ENCODE measurements around the gene FHIT. TPM values are rescaled to one million over a fixed set of nuclear protein-coding genes. Genes with fewer than 3 reads are reported as not detected.

FHIT gene
- total RNA-seq, 1 experiment from 2014 or later, result 0.10 TPM

DNA sequence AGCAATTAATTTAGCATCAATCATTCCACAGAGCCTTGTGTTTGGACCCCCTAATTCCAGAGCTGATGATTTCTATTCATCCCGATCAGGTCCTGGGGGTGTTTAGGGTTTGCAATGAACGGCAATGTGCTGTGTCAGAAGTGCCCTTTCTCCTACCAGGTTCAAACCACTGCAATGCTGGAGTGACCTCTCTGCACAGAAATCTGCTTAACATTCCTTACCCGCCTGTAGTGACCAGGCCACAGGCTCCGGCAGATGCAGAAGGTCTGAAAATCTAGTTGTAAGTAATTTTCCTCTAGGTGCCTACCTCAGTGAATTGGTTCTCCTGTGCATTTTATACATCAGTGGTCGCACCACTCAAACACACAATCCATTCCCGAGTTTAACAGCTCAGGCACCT is 1476.1 kb downstream of the FHIT start:
- no peak for DNase-seq (ENCODE audit: low spot score)

DNA sequence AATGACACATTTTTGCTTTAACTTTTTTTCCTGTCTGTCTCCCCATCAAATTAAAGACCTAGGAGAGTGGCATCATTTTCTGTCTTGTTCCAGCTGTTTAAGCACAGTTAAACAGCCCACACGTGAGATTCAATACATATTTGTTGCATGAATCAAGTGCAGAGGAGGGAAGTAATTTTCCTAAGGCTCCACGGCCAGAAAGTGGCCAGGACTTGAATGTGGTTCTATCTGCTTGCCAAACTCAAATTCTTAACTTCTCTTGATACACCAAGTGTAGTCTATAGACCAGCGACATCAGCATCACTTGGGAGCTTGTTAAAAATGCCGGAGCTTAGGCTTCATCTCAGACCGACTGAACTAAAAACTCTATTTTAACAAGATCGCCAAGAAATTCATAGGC is 1476.6 kb downstream of the FHIT start:
- peak; percentile 63 for DNase-seq (ENCODE audit: low spot score)

DNA sequence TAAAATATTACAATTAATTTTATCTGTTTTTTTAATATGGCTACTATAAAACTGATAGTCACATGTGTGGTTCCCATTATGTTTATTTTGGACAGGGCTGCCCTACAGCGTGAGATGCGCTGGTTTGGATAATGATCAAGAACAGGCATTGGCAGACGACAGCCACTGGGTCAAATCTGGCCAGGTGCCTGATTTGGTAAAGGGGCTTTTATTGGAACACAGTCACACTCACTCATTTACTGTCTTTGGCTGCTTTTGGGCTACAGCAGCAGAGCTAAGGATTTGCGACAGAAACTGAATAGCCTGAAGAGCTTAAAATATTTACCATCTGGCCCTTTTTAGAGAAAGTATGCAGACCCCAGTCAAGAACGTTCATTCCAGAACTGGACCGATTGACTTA is 1477.3 kb downstream of the FHIT start:
- DNase-seq (ENCODE audit: low spot score), result no peak

DNA sequence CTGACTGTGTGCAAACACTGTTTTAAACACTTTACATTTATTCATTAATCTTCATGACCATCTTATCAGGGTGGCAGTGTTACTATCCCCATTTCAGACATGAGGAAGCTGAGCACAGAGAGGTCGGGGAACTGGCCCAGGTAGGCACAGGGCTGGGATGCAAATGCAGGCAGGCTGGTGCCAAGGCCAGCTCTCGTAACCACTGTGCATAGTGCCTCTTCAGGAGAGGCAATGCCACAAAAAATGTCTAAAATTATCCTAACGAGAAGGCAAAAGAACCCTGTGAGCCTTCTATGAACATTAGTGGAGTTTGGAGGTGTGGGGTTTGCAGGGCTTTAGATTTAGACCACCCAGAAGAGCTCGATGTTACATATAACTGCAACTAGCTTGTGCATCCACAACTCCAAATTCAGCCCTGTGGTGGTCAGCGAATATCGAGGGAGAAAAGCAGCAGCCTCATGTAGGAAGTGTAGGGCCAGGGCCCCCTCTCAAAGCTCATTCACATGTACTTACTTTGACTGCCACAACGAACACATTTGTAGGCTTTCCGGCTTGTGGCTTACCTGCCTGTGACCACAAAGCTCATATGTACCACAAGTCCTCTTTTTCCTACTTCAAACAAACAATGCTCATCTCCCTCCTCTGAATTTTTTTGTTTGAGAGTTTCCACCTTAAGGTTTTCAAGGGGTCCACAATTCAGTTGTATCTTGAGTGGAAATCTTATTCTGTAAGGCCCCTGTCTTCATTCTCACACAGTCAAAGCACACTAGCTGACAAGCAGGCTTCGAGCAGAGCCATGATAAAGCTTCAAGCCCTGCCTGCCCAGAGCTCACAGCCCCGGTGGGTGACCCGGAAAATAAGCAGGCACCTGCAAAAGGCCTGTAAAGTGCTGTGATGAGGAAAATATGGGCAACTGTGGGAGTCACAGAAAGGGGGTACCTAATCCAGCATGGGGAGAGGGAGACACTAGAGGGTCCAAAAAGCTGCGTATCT is 1478.5 kb downstream of the FHIT start:
- no peak for DNase-seq (ENCODE audit: low spot score)

DNA sequence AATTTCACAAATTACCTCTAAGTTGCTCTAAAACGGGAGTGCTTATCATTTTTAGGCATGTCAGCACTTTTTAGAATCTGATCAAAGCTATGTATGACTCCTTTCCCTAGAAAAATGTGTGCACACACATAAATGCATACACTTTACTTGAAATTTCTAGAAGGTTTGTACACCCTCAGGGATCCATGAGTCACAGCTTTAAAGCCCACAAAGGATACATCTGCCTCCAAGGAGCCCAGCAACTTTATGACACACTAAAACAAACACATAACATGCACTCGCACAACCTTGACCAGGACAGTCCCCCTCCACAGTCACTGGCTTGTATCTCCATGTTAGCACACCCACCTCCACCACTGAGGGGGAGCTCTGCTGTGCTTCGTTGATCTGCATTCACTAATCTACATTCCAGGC is 1479.5 kb downstream of the FHIT start:
- peak; percentile 41 for DNase-seq (ENCODE audit: low spot score)

DNA sequence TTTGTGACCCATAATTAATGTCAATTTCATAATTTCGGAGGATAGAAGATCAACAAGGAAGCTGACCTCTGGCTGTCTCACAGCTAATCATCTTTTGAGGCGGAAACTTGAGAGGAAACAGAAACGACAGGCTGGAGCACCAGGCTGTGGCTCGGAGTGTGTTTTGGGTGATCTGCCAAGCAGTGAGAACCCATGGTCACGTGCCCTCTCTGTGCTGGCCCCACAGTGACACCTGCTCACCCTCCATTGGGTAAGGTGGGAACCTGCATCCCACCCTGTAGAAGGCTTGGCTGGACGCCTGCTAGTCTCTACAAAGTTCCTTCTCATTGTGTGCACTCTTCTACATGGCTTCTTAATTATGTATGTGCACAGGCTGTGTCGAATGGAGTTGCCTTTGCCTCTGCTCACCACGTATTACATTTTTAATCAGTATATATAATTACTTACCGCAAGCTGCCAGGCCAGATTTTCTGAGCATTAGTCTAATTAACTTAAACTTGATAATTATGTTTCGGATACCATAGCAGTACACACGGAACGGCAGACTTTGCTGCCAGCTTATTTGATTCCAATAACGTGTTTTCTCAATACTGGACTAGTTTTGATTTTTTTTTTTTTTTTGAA is 1482.0 kb downstream of the FHIT start:
- no peak for DNase-seq (ENCODE audit: low spot score)

DNA sequence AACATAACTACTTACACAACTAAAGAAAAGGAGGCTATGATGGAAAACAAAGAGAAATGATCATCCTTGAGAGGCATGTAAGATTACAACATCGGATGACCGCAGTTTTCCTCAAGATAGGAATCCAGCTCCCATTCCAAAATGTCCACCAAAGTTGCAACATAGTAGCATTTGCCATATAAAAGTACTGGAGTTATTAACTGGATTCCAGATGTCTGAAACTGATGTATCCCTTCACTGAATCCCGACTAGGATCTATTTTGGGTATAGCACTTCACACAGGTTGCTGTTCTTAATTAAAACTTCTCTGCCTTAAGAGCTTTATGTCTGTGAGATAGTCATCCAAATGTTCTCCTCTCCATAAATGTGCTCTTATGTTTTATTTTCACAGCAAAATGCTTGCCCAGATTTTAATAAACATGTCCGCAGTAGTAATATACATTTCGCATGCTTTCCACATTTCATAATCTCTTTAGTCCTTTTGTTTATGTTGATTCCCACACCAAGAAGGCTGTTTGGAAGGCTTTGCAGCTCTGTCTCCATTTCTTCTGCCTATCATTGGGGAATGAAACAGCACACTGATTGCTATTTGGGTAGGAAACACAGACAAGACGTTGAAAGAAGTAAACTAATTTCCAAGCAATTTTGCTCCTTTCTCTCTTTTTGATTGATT is 1484.9 kb downstream of the FHIT start:
- no peak for DNase-seq (ENCODE audit: low spot score)

DNA sequence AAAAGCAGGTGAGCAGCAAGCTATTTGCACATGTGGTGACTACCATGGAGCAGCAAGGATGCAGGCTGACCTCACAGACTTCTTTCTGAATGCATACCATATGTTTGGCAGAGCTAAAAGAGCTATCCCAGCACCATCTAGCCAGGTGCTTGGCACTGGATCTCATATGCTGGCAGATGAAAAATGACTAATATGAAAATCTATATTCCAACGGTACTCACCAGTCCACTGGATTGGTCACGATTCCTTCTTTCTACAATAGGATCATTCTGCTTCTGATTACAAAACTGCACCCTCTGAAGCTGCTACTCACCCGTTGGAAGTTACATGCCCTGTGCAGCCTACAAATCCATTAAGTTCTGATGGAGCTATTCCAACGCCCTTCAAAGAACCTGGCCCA is 1487.1 kb downstream of the FHIT start:
- DNase-seq (ENCODE audit: low spot score), result no peak

DNA sequence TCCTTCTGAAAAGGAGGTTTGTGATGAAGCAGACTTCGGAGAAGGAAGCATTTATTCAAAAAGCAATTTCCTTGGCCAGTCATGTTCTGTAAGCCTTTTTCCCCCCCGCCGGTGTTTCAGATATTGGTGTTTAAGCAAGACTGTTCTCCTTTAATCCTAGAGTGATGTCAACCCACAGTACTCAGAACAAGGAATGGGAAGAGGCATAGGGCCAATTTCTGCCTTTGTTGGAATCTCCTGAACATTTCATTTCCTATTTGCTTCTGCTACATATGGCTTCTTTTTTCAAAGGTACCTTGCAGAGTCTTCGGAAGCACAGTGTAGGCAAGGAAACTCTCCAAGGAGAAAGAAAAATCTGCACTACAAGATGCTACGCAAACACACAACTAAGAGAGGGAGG is 1488.3 kb downstream of the FHIT start:
- DNase-seq (ENCODE audit: low spot score), result no peak

DNA sequence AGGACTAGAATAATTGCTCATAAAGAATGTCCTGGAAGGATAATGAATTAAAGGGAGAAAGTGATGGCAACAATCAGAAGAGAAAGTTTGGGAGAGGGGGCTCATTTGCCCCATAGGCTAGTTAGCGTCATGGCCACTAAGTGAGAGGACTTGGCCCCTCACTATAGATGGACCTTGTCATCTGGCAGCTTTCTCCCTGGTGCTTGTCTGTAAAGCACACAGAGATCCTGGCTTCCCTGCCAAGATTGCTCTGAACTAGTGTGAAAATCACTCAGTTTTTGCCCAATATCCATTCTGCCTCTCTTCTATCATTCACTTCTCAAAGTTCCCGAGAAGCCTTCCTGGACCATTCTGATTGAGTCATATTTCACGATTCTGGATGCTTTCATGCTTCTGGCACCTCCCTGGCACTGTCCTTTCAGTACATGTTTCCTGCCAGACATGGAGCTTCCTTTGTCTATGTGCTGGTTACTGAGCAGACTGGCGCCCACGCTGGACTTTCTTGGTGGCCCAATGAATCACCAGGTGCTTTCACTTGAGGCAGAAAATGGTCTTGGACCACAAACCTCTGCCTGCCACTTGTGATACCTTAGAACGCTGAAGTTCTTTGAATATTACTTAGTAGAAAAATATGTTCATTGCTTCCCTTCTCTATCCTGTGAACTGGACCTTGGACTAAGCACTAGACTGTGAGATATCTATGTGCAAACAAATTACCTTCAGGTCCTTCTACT is 1491.8 kb downstream of the FHIT start:
- DNase-seq (ENCODE audit: low spot score), result no peak

DNA sequence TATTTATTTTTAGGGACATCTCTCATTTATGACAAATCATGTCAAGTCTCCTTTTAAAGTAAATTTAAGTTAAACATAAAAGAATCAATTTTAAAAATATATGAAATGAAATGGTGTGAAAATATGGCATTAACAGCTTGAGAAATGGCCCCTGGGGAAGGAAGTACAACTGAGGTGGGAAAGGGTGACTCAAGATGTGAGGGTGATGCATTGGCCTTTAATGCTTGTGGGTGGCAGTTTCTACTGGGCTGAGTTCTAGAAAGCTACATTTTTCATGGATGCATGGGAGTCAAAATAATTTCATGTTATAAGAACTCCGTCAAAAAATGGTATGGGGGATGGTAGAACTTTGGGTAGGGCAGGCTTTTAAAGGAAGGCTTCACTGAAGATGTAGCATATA is 1492.6 kb downstream of the FHIT start:
- no peak for DNase-seq (ENCODE audit: low spot score)

DNA sequence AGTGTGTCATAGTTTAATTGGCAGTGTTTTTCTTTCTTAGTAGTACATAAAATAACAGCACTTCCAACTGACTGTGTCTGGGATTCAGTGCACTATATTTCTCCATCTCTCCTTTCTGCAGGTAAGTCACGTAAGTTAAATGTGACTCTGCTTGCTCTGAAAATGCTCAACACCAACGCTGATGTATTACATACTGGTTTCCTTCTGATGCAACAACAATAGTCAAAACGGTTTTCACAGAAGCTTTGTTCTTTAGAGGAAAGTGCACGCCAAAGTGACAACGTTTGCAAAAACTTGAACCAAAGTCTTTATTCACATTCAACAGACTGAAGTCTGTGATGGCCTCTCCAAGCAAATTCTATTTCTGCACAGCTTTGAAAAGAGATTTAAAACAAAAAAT is 1494.3 kb downstream of the FHIT start:
- DNase-seq (ENCODE audit: low spot score), result no peak

DNA sequence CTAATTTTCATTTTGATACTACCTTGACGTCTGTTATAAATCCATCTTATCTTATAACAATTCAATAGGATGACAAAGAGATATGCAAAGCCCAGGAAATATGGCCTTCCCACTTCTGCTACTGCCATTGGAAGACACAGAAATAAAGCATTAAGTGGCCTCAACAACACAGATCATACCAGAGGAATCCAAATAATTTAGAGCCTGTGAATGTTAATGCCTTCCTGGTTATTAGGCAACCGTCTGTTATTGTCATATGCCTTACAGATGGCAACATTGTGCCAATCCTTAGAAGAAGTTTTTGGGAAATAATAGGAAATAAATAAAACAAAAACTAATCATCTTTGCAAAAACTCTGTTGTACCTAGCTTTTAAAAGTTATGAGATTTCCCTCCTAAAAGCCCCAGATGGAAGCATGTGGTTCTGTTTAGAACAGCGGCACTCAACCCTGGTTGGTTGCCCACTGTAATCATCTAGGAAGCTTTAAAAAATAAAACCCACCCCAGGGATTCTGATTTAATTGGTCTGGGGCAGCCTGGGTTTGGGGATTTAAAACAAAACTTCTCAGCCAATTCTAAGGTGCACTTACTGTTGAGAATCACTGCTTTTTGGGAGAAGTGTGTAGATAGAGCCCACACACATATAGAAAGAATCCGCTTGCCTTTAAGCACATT is 1496.7 kb downstream of the FHIT start:
- no peak for DNase-seq (ENCODE audit: low spot score)

DNA sequence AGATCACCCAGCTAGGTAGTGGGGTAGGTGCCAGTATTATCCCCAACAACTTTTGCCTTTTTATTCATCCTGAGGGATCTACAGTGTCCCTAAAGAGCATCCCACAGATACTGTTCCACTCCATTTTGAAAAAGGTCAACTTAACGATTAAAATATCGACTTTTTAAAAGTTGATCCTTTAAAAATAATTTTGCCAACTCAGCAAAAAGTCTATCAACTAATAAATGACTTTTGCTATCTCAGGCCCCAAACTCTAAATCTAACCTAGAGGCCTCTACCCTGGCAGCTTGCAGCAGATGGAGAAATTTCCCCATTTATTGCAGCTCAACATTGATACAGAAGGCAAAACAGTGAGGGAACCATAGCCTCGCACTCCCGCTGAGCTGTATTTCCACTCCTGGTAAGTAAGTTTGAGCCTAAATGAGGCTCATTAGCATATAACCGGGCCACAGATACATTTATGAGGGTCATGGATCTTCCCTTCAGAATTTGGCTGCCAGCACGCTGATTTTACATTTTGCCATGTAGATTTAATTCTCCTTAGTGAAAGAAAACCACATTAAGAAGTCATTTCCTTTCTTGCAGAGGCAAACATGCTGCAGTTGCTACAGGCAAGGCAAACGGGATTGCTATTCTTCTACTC is 1497.3 kb downstream of the FHIT start:
- DNase-seq (ENCODE audit: low spot score), result no peak

DNA sequence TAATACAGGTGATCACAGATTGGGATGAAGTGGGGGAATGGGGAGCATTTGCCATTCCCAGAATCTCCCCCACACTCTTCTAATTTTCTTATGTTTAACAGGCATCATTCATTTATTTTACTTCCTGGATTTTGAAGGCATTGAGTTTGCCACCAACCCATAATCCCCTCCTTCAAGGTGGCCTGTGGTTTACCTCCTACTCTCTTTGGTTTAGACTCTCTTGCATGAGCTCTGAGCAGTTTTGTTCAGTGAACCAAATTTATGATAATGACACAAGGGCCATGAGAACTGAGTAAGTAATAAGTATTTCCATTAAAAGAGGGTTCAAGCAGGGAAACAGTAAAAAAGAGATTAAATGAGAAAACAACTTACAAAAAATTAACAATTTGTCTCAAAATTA is 1498.3 kb downstream of the FHIT start:
- no peak for DNase-seq (ENCODE audit: low spot score)

DNA sequence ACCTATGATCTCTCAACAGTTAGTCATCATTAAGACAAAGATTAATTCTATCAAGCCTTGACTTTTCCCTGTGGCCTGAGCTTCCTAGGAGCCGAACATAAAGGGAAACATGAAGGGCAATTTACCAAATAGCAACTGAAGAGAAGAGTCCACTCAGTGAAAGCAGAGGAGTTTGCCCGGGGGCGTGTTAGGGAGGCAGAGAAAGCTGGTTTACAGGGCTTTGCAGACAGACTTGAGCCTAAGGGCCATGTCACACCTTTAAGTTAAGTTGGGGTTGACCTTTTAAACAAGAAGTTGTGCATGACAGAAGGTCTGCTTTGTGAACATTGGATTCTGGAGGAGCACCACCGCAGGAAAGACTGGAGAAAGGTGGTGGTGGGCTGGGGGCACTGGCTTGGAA is 1499.6 kb downstream of the FHIT start:
- no peak for DNase-seq (ENCODE audit: low spot score)

DNA sequence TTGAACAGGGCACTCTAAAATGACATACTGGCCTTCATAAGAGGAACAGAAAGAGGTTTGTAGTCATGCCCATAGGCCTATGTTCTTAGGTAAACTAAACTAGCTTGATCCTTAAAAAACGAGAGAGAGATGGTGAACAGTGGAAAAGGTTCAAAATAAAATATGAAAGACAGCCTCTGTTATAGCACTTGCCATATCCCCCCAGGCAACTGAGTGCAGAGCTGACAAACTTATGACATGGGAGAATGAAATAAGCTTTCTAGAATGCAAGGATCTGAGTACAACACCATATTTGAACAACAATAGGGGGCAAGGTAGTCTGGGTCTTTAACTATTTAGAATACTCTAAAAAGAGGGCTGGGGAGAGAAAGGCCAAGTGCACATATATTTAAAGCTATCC is 1500.9 kb downstream of the FHIT start:
- DNase-seq (ENCODE audit: low spot score), result no peak

DNA sequence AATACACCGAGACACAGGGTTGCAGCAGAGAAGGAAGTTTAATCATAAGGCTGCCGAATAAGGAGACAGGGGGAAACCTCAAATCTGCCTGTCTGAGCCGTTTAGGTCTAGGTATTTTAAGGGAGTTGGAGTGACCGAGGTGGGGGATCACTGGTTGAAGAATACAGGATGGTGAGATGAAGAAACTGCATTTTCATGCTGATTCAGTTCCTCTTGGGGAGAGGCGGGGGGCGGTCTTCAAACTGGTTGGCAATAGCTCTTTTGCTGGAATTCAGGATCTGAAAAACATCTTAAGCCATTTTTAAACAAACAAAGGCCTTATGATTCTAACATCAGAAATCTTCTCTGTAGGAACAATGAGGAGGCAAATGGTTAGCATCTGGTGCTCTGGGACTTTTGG is 1502.0 kb downstream of the FHIT start:
- no peak for DNase-seq (ENCODE audit: low spot score)

DNA sequence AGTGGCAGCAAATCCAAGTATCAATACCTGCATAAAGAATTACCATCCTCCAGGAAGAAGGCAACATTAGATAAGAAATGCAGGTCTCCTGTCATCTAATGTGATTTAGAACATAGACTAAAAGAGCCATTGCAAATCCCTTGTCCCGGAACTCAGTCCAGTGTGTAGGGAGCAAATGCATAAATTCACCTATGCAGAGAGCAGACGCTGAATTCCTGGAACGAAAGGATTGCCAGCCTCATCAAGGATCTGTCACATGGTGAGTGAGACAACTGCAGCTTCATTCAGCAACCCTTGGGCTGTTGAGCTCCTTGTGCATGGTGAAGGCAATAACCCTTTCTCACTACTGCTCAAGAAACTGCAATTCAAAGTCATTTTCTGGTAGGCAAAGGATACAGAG is 1504.7 kb downstream of the FHIT start:
- DNase-seq (ENCODE audit: low spot score), result no peak

DNA sequence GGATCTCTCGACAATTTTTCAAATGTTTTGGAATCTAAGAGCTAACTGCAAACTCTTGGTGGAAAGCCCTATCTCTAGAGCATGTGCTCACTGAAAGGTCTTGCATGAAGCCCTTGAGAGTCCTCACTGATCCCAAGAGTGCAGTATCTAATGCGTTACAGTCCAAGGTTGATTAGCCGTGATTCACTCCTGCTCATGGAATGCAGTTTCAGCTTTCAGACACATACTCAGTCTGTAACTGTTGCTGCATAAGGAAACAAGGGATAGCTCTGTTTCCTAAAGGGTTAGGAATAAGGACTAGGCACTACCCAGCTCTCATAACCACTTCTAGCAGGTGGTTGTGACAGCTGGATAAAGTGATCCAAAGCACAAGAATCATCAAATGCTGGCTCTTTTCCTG is 1514.0 kb downstream of the FHIT start:
- DNase-seq (ENCODE audit: low spot score), result no peak

DNA sequence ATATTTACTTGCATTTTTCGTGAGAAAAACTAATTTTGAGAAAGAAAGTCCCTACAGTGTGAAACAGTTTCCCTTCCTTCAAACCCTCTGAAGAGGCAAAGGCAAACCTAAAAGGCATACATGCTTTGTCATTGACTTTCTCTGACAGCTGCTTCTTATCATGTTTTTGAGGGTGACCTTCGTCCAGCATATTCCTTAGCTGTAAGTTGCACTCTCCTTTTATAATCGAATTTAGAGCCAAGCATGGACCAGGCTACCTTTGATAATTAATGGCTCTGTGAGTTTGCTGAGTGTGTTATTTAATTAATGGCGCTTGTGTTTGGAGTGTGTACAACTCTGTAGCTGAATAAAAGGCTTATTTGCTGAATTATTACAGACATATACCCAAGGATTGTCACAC is 1517.2 kb downstream of the FHIT start:
- DNase-seq (ENCODE audit: low spot score), result no peak

All from A172 (cell line).